K562 (cell line): ENCODE results near the gene UTP25. TPM values are rescaled to one million over a fixed set of nuclear protein-coding genes. Genes with fewer than 3 reads are reported as not detected.

ENCODE experiments used
- CHD1 ChIP-seq: fragments of 200-600 bp; sonication (generic); IDR thresholded peaks from one replicate; pipeline ENCODE4 v1.6.1; 2012; ENCODE audit warnings: mild to moderate bottlenecking, moderate library complexity, low read length, inconsistent platforms
- FOXK1 ChIP-seq: sonication (generic); formaldehyde crosslinking; IDR thresholded peaks from 2 replicates; pipeline ENCODE4 v1.8.0; 2022; ENCODE audit warnings: missing genetic modification reagents, mild to moderate bottlenecking, borderline replicate concordance
- HDGF ChIP-seq: fragments of 450-650 bp; IDR thresholded peaks from 2 replicates; pipeline ENCODE4 v1.6.1; 2016
- NR3C1 ChIP-seq: sonication (generic); formaldehyde crosslinking; IDR thresholded peaks from 2 replicates; pipeline ENCODE4 v1.8.1; 2022; ENCODE audit warnings: missing genetic modification reagents
- NRF1 ChIP-seq, 2 experiments: fragments of 450-650 bp; IDR thresholded peaks in 1 of 2; conservative IDR thresholded peaks in 1 of 2; 2 replicates each; pipeline ENCODE4 v1.6.1; 2014; ENCODE audit warnings: mild to moderate bottlenecking in 2 of 2
- PHTF2 ChIP-seq: fragments of 250-450 bp; sonication (Bioruptor Pico); IDR thresholded peaks from 2 replicates; pipeline ENCODE4 v1.5.0; 2021; ENCODE audit warnings: mild to moderate bottlenecking
- SIN3A ChIP-seq, 2 experiments: fragments of 150-350 bp in 1 of 2; IDR thresholded peaks; 2 replicates each; pipeline ENCODE4 v1.6.1; 2011 to 2016; ENCODE audit warnings: borderline replicate concordance in 2 of 2, low read depth in 2 of 2, low read length in 2 of 2, mild to moderate bottlenecking in 2 of 2, moderate library complexity in 2 of 2; ENCODE audit not compliant: control insufficient read depth in 1 of 2
- TOE1 ChIP-seq, 2 experiments: fragments of 450-650 bp in 1 of 2; sonication (generic) in 1 of 2; formaldehyde crosslinking in 1 of 2; IDR thresholded peaks; 2 replicates each; pipeline versions ENCODE4 v1.7.1 to v1.8.0; 2016 to 2022; ENCODE audit warnings: borderline replicate concordance in 2 of 2, mild to moderate bottlenecking in 2 of 2, antibody characterized with exemption in 1 of 2, inconsistent platforms in 1 of 2, low read depth in 1 of 2, missing genetic modification reagents in 1 of 2, moderate library complexity in 1 of 2
- ZNF436 ChIP-seq: fragments of 250-450, 450-650 bp; sonication (Bioruptor Pico); formaldehyde crosslinking; IDR thresholded peaks from 2 replicates; pipeline ENCODE4 v1.7.0; 2020; ENCODE audit warnings: mild to moderate bottlenecking
- polyA plus RNA-seq, 8 experiments: library from polyadenylated mRNA; depleted of rRNA in 4 of 8; stranded (reverse) in 5 of 8; unstranded in 3 of 8; fragments of >200 nt; fragmentation: Nextera tagmentation in 2 of 8; fragmentation: Illumina TruSeq in 1 of 8; extraction: Ambion mirVana in 2 of 8; extraction: Trizol in 1 of 8; gene quantifications; 2 replicates each; pipeline versions ENCODE4 v1.2.1 to v1.2.3, GENCODE V29; 2011 to 2014; ENCODE audit warnings: inconsistent platforms in 1 of 8, missing spikeins in 1 of 8
- total RNA-seq, 7 experiments: library from RNA; depleted of rRNA in 6 of 7; stranded (reverse); fragments of >200 nt in 6 of 7; fragmentation: Illumina TruSeq in 2 of 7; extraction: Trizol in 2 of 7; gene quantifications; 2 replicates each; pipeline versions ENCODE4 v1.2.1 to v1.2.3, GENCODE V29; 2011 to 2021; ENCODE audit warnings: low replicate concordance in 1 of 7
- TF ChIP-seq, protein P1 (sequence below): fragments of 450-650 bp; IDR thresholded peaks from 2 replicates; pipeline ENCODE4 v1.6.1; 2016; ENCODE audit warnings: mild to moderate bottlenecking, moderate library complexity
- TF ChIP-seq, protein P2 (sequence below): sonication (generic); formaldehyde crosslinking; IDR thresholded peaks from 2 replicates; pipeline ENCODE4 v1.9.0; 2022; ENCODE audit warnings: mild to moderate bottlenecking, missing genetic modification reagents
- TF ChIP-seq, protein P3 (sequence below), 2 experiments: fragments of 200-800 bp in 1 of 2; sonication (Bioruptor generic) in 1 of 2; sonication (generic) in 1 of 2; formaldehyde crosslinking in 1 of 2; IDR thresholded peaks in 1 of 2; conservative IDR thresholded peaks in 1 of 2; 2 replicates each; pipeline versions ENCODE4 v1.5.0 to v1.6.1; 2016 to 2020; ENCODE audit warnings: missing compliant biosample characterization in 1 of 2, missing genetic modification characterization in 1 of 2, missing genetic modification reagents in 1 of 2

UTP25 gene
- total and polyA plus RNA-seq, 9 of the 15 experiments (the other 6 are each of a cell fraction or from before 2014, with no cell fraction given), result 5.7 to 17.6 (median 12.0) TPM

DNA sequence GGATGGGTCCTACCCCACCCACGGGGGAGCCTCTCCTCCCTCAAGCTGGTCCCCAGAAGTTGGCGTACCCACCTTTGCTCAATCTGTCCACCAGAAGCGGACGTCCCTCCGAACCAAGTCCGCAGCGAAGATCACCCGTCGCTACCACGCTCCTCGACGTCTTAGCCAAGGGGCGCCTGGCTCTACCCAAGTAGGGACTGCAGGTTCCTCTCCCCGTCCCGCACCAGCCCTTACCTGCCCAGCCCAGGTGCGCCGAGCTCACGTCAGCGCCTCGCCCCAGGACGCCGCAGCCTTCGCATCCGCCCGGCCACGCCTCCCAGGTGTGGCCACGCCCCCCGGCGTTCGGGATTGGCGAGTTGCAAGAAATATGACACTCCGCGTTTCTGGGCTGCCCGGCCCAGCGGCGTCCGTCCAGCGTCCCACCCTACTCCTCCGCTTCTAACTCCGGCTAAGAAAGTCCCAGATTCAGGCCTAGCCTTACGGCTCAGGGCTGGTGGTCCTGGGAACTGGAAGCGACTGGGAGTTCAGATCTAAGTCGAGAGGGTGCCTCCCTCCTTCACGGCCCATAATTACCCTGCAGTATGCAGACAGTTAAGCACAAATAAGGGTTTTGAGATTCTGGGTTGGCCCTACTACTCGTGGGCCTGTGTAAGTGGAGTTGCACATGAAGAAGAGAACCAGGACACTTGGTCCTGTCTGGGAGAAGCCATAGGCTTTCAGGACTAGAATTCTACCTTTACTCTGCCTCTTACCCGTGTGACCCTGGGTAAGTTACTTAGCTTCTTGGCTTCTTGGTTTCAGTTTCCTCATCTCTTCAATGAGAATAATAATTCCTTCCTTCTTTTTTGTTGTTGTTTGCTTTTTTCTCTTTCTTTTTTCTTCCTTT lies 21.7 kb upstream of the UTP25 start, which contains the start of gene IRF6 (continued):
- TF ChIP-seq, protein P1, sequence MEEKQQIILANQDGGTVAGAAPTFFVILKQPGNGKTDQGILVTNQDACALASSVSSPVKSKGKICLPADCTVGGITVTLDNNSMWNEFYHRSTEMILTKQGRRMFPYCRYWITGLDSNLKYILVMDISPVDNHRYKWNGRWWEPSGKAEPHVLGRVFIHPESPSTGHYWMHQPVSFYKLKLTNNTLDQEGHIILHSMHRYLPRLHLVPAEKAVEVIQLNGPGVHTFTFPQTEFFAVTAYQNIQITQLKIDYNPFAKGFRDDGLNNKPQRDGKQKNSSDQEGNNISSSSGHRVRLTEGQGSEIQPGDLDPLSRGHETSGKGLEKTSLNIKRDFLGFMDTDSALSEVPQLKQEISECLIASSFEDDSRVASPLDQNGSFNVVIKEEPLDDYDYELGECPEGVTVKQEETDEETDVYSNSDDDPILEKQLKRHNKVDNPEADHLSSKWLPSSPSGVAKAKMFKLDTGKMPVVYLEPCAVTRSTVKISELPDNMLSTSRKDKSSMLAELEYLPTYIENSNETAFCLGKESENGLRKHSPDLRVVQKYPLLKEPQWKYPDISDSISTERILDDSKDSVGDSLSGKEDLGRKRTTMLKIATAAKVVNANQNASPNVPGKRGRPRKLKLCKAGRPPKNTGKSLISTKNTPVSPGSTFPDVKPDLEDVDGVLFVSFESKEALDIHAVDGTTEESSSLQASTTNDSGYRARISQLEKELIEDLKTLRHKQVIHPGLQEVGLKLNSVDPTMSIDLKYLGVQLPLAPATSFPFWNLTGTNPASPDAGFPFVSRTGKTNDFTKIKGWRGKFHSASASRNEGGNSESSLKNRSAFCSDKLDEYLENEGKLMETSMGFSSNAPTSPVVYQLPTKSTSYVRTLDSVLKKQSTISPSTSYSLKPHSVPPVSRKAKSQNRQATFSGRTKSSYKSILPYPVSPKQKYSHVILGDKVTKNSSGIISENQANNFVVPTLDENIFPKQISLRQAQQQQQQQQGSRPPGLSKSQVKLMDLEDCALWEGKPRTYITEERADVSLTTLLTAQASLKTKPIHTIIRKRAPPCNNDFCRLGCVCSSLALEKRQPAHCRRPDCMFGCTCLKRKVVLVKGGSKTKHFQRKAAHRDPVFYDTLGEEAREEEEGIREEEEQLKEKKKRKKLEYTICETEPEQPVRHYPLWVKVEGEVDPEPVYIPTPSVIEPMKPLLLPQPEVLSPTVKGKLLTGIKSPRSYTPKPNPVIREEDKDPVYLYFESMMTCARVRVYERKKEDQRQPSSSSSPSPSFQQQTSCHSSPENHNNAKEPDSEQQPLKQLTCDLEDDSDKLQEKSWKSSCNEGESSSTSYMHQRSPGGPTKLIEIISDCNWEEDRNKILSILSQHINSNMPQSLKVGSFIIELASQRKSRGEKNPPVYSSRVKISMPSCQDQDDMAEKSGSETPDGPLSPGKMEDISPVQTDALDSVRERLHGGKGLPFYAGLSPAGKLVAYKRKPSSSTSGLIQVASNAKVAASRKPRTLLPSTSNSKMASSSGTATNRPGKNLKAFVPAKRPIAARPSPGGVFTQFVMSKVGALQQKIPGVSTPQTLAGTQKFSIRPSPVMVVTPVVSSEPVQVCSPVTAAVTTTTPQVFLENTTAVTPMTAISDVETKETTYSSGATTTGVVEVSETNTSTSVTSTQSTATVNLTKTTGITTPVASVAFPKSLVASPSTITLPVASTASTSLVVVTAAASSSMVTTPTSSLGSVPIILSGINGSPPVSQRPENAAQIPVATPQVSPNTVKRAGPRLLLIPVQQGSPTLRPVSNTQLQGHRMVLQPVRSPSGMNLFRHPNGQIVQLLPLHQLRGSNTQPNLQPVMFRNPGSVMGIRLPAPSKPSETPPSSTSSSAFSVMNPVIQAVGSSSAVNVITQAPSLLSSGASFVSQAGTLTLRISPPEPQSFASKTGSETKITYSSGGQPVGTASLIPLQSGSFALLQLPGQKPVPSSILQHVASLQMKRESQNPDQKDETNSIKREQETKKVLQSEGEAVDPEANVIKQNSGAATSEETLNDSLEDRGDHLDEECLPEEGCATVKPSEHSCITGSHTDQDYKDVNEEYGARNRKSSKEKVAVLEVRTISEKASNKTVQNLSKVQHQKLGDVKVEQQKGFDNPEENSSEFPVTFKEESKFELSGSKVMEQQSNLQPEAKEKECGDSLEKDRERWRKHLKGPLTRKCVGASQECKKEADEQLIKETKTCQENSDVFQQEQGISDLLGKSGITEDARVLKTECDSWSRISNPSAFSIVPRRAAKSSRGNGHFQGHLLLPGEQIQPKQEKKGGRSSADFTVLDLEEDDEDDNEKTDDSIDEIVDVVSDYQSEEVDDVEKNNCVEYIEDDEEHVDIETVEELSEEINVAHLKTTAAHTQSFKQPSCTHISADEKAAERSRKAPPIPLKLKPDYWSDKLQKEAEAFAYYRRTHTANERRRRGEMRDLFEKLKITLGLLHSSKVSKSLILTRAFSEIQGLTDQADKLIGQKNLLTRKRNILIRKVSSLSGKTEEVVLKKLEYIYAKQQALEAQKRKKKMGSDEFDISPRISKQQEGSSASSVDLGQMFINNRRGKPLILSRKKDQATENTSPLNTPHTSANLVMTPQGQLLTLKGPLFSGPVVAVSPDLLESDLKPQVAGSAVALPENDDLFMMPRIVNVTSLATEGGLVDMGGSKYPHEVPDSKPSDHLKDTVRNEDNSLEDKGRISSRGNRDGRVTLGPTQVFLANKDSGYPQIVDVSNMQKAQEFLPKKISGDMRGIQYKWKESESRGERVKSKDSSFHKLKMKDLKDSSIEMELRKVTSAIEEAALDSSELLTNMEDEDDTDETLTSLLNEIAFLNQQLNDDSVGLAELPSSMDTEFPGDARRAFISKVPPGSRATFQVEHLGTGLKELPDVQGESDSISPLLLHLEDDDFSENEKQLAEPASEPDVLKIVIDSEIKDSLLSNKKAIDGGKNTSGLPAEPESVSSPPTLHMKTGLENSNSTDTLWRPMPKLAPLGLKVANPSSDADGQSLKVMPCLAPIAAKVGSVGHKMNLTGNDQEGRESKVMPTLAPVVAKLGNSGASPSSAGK, result 0 out of 2 replicates have a peak, but pooled peaks have one; percentile 38
- TF ChIP-seq, protein P2, sequence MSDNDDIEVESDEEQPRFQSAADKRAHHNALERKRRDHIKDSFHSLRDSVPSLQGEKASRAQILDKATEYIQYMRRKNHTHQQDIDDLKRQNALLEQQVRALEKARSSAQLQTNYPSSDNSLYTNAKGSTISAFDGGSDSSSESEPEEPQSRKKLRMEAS, result peak; percentile 31; the same call in 1 of the 2 replicates
- TF ChIP-seq TOE1 (IDR thresholded peaks at IDR 0.05; ENCODE audit: borderline replicate concordance), result 0 out of 2 replicates have a peak, but pooled peaks have one; percentile 47
- no peak for TF ChIP-seq TOE1 (CRISPR knock-in tag; IDR thresholded peaks at IDR 0.05; ENCODE audit: borderline replicate concordance, low read depth)
- TF ChIP-seq CHD1, result no peak
- TF ChIP-seq PHTF2 (CRISPR knock-in tag), result no peak
- TF ChIP-seq ZNF436 (CRISPR knock-in tag), result no peak
- TF ChIP-seq SIN3A (IDR thresholded peaks at IDR 0.05; ENCODE audit: borderline replicate concordance in 2 of 2, control insufficient read depth in 1 of 2, low read depth in 2 of 2, low read length in 2 of 2), result 0 out of 4 replicates have a peak, but pooled peaks of 1 of the 2 experiments have one; percentile 33
- TF ChIP-seq, protein P3, sequence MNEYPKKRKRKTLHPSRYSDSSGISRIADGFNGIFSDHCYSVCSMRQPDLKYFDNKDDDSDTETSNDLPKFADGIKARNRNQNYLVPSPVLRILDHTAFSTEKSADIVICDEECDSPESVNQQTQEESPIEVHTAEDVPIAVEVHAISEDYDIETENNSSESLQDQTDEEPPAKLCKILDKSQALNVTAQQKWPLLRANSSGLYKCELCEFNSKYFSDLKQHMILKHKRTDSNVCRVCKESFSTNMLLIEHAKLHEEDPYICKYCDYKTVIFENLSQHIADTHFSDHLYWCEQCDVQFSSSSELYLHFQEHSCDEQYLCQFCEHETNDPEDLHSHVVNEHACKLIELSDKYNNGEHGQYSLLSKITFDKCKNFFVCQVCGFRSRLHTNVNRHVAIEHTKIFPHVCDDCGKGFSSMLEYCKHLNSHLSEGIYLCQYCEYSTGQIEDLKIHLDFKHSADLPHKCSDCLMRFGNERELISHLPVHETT (CRISPR knock-in tag; conservative IDR thresholded peaks at IDR 0.05 in 1 of 2, IDR thresholded peaks at IDR 0.05 in 1 of 2), result no peak
- peak; percentile 72 to 73 for TF ChIP-seq NRF1 (conservative IDR thresholded peaks at IDR 0.05 in 1 of 2, IDR thresholded peaks at IDR 0.05 in 1 of 2)
- TF ChIP-seq NR3C1 (CRISPR knock-in tag), result no peak
- TF ChIP-seq FOXK1 (CRISPR knock-in tag), result no peak
- TF ChIP-seq HDGF, result peak; percentile 71; the same call in 1 of the 2 replicates
